HepG2 (cell line): ENCODE measurements around the gene CTF1. TPM values are rescaled to one million over a fixed set of nuclear protein-coding genes. Genes with fewer than 3 reads are reported as not detected.

ENCODE experiments used
- HNRNPUL1 ChIP-seq: fragments of 200-400 bp; formaldehyde crosslinking; IDR thresholded peaks from 2 replicates; pipeline ENCODE4 v1.6.1; 2017; ENCODE audit warnings: low read depth, mild to moderate bottlenecking, low read length, moderate library complexity
- HOXA9 ChIP-seq: sonication (generic); formaldehyde crosslinking; IDR thresholded peaks from 2 replicates; pipeline ENCODE4 v1.8.1; 2022; ENCODE audit warnings: missing genetic modification reagents, mild to moderate bottlenecking, moderate library complexity, borderline replicate concordance
- JDP2 ChIP-seq: sonication (generic); formaldehyde crosslinking; IDR thresholded peaks from 2 replicates; pipeline ENCODE4 v1.8.1; 2022; ENCODE audit warnings: missing genetic modification reagents, borderline replicate concordance
- NFYC ChIP-seq: IDR thresholded peaks from 2 replicates; pipeline ENCODE4 v1.6.1; 2016; ENCODE audit warnings: missing genetic modification reagents, missing compliant biosample characterization
- TMF1 ChIP-seq: sonication (generic); formaldehyde crosslinking; IDR thresholded peaks from 2 replicates; pipeline ENCODE4 v1.8.1; 2022; ENCODE audit warnings: low read depth, missing genetic modification reagents
- ZNF326 ChIP-seq: sonication (generic); formaldehyde crosslinking; IDR thresholded peaks from 2 replicates; pipeline ENCODE4 v1.4.0; 2020; ENCODE audit warnings: missing genetic modification reagents, borderline replicate concordance
- ZNF530 ChIP-seq: sonication (generic); formaldehyde crosslinking; IDR thresholded peaks from 2 replicates; pipeline ENCODE4 v1.5.0; 2020; ENCODE audit warnings: low read depth, mild to moderate bottlenecking, missing genetic modification reagents
- ZNF550 ChIP-seq: sonication (generic); formaldehyde crosslinking; IDR thresholded peaks from 2 replicates; pipeline ENCODE4 v1.4.0; 2020; ENCODE audit warnings: mild to moderate bottlenecking, missing genetic modification reagents, borderline replicate concordance
- ZNF577 ChIP-seq: sonication (generic); formaldehyde crosslinking; IDR thresholded peaks from 2 replicates; pipeline ENCODE4 v1.4.0; 2020; ENCODE audit warnings: mild to moderate bottlenecking, low read depth, missing genetic modification reagents, borderline replicate concordance
- ZNF75D ChIP-seq: sonication (generic); formaldehyde crosslinking; IDR thresholded peaks from 2 replicates; pipeline ENCODE4 v1.8.1; 2023; ENCODE audit warnings: missing genetic modification reagents, mild to moderate bottlenecking, borderline replicate concordance
- polyA plus RNA-seq, 8 experiments: library from polyadenylated mRNA; depleted of rRNA in 3 of 8; stranded (reverse) in 7 of 8; unstranded in 1 of 8; fragments of >200 nt; fragmentation: Illumina TruSeq in 4 of 8; extraction: Trizol in 4 of 8; gene quantifications; 2 replicates each; pipeline versions ENCODE4 v1.2.1 to v1.2.3, GENCODE V29; 2011 to 2016; ENCODE audit warnings: low read depth in 4 of 8, missing spikeins in 1 of 8, mixed read lengths in 1 of 8; ENCODE audit not compliant: insufficient read depth in 1 of 8
- total RNA-seq, 5 experiments: library from RNA; depleted of rRNA; stranded (reverse); fragments of >200 nt; fragmentation: Illumina TruSeq; extraction: Trizol; gene quantifications; 2 replicates each; pipeline ENCODE4 v1.2.3, GENCODE V29; 2016; ENCODE audit warnings: low read depth in 1 of 5
- TF ChIP-seq, protein P1 (sequence below): sonication (generic); formaldehyde crosslinking; IDR thresholded peaks from 2 replicates; pipeline ENCODE4 v1.8.0; 2022; ENCODE audit warnings: missing genetic modification reagents, mild to moderate bottlenecking, inconsistent platforms, borderline replicate concordance
- TF ChIP-seq, protein P2 (sequence below): IDR thresholded peaks from 2 replicates; pipeline ENCODE4 v1.6.1; 2012; ENCODE audit warnings: low read length, improper control_type of control experiment
- TF ChIP-seq, protein P3 (sequence below): sonication (generic); formaldehyde crosslinking; IDR thresholded peaks from 2 replicates; pipeline ENCODE4 v1.4.0; 2020; ENCODE audit warnings: missing genetic modification reagents, borderline replicate concordance
- TF ChIP-seq, protein P4 (sequence below): IDR thresholded peaks from 2 replicates; pipeline ENCODE4 v1.6.1; 2016; ENCODE audit warnings: missing genetic modification reagents, missing compliant biosample characterization

CTF1 gene
- total and polyA plus RNA-seq, 2 of the 13 experiments (the other 11 are each of a cell fraction or from before 2014, with no cell fraction given), result 0.13 to 1.8 TPM

- TF ChIP-seq ZNF550 (CRISPR knock-in tag), result no peak
- TF ChIP-seq, protein P1, sequence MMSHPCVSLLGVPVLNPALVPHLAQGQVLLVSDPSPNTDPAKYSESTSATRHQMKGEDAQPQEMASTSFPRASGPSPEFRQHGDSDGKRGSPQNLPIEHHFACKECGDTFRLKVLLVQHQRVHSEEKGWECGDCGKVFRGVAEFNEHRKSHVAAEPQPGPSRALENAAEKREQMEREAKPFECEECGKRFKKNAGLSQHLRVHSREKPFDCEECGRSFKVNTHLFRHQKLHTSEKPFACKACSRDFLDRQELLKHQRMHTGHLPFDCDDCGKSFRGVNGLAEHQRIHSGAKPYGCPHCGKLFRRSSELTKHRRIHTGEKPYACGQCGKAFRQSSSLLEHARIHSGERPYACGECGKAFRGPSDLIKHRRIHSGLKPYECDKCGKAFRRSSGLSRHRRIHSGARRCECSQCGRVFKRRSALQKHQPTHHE (CRISPR knock-in tag), result peak; percentile 94; the same call in 1 of the 2 replicates
- peak; percentile 93 for TF ChIP-seq HOXA9 (CRISPR knock-in tag)
- TF ChIP-seq ZNF577 (CRISPR knock-in tag), result no peak
- 0 out of 2 replicates have a peak, but pooled peaks have one; percentile 66 for TF ChIP-seq ZNF326 (CRISPR knock-in tag)
- no peak for TF ChIP-seq HNRNPUL1
- TF ChIP-seq, protein P2, sequence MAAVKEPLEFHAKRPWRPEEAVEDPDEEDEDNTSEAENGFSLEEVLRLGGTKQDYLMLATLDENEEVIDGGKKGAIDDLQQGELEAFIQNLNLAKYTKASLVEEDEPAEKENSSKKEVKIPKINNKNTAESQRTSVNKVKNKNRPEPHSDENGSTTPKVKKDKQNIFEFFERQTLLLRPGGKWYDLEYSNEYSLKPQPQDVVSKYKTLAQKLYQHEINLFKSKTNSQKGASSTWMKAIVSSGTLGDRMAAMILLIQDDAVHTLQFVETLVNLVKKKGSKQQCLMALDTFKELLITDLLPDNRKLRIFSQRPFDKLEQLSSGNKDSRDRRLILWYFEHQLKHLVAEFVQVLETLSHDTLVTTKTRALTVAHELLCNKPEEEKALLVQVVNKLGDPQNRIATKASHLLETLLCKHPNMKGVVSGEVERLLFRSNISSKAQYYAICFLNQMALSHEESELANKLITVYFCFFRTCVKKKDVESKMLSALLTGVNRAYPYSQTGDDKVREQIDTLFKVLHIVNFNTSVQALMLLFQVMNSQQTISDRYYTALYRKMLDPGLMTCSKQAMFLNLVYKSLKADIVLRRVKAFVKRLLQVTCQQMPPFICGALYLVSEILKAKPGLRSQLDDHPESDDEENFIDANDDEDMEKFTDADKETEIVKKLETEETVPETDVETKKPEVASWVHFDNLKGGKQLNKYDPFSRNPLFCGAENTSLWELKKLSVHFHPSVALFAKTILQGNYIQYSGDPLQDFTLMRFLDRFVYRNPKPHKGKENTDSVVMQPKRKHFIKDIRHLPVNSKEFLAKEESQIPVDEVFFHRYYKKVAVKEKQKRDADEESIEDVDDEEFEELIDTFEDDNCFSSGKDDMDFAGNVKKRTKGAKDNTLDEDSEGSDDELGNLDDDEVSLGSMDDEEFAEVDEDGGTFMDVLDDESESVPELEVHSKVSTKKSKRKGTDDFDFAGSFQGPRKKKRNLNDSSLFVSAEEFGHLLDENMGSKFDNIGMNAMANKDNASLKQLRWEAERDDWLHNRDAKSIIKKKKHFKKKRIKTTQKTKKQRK, result no peak
- no peak for TF ChIP-seq ZNF75D
- peak; percentile 96 for TF ChIP-seq TMF1 (CRISPR knock-in tag)
- peak; percentile 74; the same call in 1 of the 2 replicates for TF ChIP-seq JDP2 (CRISPR knock-in tag)
- TF ChIP-seq, protein P3, sequence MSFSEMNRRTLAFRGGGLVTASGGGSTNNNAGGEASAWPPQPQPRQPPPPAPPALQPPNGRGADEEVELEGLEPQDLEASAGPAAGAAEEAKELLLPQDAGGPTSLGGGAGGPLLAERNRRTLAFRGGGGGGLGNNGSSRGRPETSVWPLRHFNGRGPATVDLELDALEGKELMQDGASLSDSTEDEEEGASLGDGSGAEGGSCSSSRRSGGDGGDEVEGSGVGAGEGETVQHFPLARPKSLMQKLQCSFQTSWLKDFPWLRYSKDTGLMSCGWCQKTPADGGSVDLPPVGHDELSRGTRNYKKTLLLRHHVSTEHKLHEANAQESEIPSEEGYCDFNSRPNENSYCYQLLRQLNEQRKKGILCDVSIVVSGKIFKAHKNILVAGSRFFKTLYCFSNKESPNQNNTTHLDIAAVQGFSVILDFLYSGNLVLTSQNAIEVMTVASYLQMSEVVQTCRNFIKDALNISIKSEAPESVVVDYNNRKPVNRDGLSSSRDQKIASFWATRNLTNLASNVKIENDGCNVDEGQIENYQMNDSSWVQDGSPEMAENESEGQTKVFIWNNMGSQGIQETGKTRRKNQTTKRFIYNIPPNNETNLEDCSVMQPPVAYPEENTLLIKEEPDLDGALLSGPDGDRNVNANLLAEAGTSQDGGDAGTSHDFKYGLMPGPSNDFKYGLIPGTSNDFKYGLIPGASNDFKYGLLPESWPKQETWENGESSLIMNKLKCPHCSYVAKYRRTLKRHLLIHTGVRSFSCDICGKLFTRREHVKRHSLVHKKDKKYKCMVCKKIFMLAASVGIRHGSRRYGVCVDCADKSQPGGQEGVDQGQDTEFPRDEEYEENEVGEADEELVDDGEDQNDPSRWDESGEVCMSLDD (CRISPR knock-in tag), result peak; percentile 86
- peak; percentile 50; the same call in 1 of the 2 replicates for TF ChIP-seq NFYC (CRISPR knock-in tag)
- TF ChIP-seq, protein P4, sequence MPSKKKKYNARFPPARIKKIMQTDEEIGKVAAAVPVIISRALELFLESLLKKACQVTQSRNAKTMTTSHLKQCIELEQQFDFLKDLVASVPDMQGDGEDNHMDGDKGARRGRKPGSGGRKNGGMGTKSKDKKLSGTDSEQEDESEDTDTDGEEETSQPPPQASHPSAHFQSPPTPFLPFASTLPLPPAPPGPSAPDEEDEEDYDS (CRISPR knock-in tag), result peak; percentile 82
- peak; percentile 94; the same call in 1 of the 2 replicates for TF ChIP-seq ZNF530
Observed at GRCh38 chr16:30893744-30894539, 2.5 kb upstream of the CTF1 start, which contains the start of gene BCL7C (continued).
